GM19452 (cell line): ENCODE measurements around the gene TRIM58.

ENCODE experiments used
- ATAC-seq: cut with Tn5 transposase; IDR thresholded peaks from one replicate; pipeline ENCODE4 v1.9.1; 2021; ENCODE audit not compliant: unreplicated experiment

The TRIM58 gene

GRCh38 chr1:247857069-247857984 lies at the start of gene TRIM58:
TSS of gene TRIM58 (plus strand) at chr1:247857187. CDS start at chr1:247857247, 60 bp downstream.
- ATAC-seq = no peak

- no peak for ATAC-seq
These were observed 44.4 kb upstream of the TRIM58 start for GRCh38 chr1:247812637-247813036.

GRCh38 chr1:247822060-247822459 lies 34.9 kb upstream of the TRIM58 start:
- ATAC-seq = no peak

- ATAC-seq = no peak
These were observed 33.0 kb upstream of the TRIM58 start, which contains the start of gene OR14A16 for GRCh38 chr1:247824023-247824422. TSS of gene OR14A16 (minus strand) at chr1:247824119. CDS start at chr1:247815729, 8,390 bp downstream.

- no peak for ATAC-seq
These were observed 31.6 kb upstream of the TRIM58 start for GRCh38 chr1:247825362-247825761.

- no peak for ATAC-seq
These were observed 27.3 kb upstream of the TRIM58 start for GRCh38 chr1:247829656-247830055.

- ATAC-seq = no peak
These were observed 23.4 kb upstream of the TRIM58 start for GRCh38 chr1:247833601-247834000.

- no peak for ATAC-seq
These were observed 16.2 kb upstream of the TRIM58 start for GRCh38 chr1:247840818-247841217.

- no peak for ATAC-seq
These were observed 15.2 kb upstream of the TRIM58 start, which contains the start of gene OR11L1 for GRCh38 chr1:247841796-247842195. TSS of gene OR11L1 (minus strand) at chr1:247841896. CDS start at chr1:247841896, 0 bp downstream.

- no peak for ATAC-seq
These were observed 13.6 kb upstream of the TRIM58 start for GRCh38 chr1:247843411-247843810.

- no peak for ATAC-seq
These were observed 11.8 kb upstream of the TRIM58 start for GRCh38 chr1:247845011-247845692.

- no peak for ATAC-seq
These were observed 11.3 kb upstream of the TRIM58 start for GRCh38 chr1:247845693-247846017.

GRCh38 chr1:247848346-247848745 lies 8.6 kb upstream of the TRIM58 start:
- ATAC-seq = no peak

- ATAC-seq = no peak
These were observed 7.4 kb upstream of the TRIM58 start for GRCh38 chr1:247849616-247850015.

- ATAC-seq = no peak
These were observed 2.0 kb upstream of the TRIM58 start for GRCh38 chr1:247854899-247855545.

- no peak for ATAC-seq
These were observed 1.1 kb upstream of the TRIM58 start for GRCh38 chr1:247855911-247856310.

GRCh38 chr1:247857985-247858619 lies 1.1 kb downstream of the TRIM58 start:
- ATAC-seq = no peak

- ATAC-seq = no peak
These were observed 5.8 kb downstream of the TRIM58 start for GRCh38 chr1:247862756-247863155.

GRCh38 chr1:247864644-247865043 lies 7.7 kb downstream of the TRIM58 start:
- no peak for ATAC-seq

- no peak for ATAC-seq
These were observed 8.4 kb downstream of the TRIM58 start for GRCh38 chr1:247865416-247865815.

- no peak for ATAC-seq
These were observed 26.4 kb downstream of the TRIM58 start for GRCh38 chr1:247883346-247883745.
